AG09319 (cell line): Measurements from ENCODE around the gene ADISSP.
A peak's percentile ranks its signal among the peaks of the same experiment; 100 is the strongest.

Experiments
- DNase-seq: peaks from one replicate; pipeline ENCODE4 v3.0.0-alpha.2; 2010; ENCODE audit warnings: low read depth; ENCODE audit errors: extremely low read depth
- CTCF ChIP-seq: IDR thresholded peaks from 2 replicates; pipeline ENCODE4 v1.5.1; 2011; ENCODE audit warnings: low read depth, mild to moderate bottlenecking, inconsistent platforms, low read length, moderate library complexity

ADISSP gene

GRCh38 chr20:3787324-3788014 is 19.9 kb upstream of the ADISSP start:
- TF ChIP-seq CTCF: no peak
- DNase-seq: no peak

- DNase-seq: no peak
- peak; percentile 35 for TF ChIP-seq CTCF
Observed at GRCh38 chr20:3786665-3787323, 19.2 kb upstream of the ADISSP start, which contains the start of gene CENPB. Gene CENPB, minus strand, starts transcription at chr20:3786740. Its CDS starts 257 bp downstream, at chr20:3786483.

- no peak for DNase-seq
- TF ChIP-seq CTCF: no peak
Observed at GRCh38 chr20:3786126-3786484, 18.6 kb upstream of the ADISSP start.

- TF ChIP-seq CTCF: no peak
- no peak for DNase-seq
Observed at GRCh38 chr20:3785240-3786125, 17.9 kb upstream of the ADISSP start.

GRCh38 chr20:3784863-3785239 is 17.3 kb upstream of the ADISSP start:
- TF ChIP-seq CTCF: no peak
- no peak for DNase-seq

GRCh38 chr20:3784216-3784853 is 16.8 kb upstream of the ADISSP start:
- no peak for TF ChIP-seq CTCF
- no peak for DNase-seq
